ENCODE data around the gene RBM6.
A peak's percentile ranks its signal among the peaks of the same experiment; 100 is the strongest.
"Not testable (repeated sequence)": the region's sequence is repeated elsewhere in the genome, so short reads cannot be mapped to it uniquely, and the experiment has no call there.

The RBM6 gene

DNA sequence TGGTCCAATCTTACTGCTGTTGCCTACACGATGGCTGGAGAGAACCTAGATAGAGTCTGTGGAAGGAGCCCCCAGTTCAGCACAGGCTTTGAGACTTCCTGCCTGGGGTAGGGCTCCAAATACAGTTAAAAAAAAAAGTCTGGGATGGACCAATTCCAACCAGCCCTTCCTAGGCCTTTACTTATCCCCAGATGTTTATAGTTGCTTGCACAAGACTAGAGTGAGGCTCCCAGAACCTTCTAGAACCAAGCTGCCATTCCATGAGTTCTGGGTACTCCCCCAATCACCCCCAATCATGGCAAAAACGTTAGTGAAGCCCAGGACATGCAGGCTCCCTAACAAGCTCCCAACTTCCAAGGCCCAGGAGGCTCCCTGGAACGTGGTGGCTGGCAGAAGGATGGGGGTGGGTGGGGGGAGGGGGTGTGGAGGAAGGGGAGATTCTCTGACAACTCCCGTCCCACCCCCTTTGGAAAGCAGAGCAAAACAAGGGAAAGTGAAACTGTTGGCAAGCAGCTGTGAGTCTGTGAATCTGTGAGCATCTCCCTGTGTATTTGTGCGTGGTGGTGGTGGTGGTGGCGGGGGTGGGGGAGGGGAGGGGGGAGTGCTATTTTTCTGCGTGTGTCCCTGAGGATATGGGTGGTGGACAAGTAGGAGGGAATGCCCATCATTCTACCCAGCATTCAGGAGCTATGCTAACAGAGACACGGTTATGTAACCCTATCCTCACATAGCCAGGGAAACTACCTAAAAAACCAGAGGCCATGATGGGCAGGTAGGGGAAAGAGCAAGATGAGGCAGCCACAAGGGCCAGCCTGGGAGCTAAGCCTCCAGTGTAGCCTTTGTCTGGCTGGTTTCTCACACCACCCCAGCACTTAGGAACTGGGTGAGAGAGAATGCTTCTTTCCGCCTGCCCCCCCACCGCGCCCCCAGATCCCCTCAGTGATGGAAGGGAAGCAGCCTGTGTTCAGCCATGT lies 38.3 kb upstream of the RBM6 start:
- TF ChIP-seq, protein P1, sequence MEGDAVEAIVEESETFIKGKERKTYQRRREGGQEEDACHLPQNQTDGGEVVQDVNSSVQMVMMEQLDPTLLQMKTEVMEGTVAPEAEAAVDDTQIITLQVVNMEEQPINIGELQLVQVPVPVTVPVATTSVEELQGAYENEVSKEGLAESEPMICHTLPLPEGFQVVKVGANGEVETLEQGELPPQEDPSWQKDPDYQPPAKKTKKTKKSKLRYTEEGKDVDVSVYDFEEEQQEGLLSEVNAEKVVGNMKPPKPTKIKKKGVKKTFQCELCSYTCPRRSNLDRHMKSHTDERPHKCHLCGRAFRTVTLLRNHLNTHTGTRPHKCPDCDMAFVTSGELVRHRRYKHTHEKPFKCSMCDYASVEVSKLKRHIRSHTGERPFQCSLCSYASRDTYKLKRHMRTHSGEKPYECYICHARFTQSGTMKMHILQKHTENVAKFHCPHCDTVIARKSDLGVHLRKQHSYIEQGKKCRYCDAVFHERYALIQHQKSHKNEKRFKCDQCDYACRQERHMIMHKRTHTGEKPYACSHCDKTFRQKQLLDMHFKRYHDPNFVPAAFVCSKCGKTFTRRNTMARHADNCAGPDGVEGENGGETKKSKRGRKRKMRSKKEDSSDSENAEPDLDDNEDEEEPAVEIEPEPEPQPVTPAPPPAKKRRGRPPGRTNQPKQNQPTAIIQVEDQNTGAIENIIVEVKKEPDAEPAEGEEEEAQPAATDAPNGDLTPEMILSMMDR (IDR thresholded peaks at IDR 0.05; ENCODE audit: low read depth, low read length) = no peak
- H3K4me3 ChIP-seq (ENCODE audit: low read depth, low read length) = no peak overlapping the region

GRCh38 chr3:49902511-49903345 lies 37.2 kb upstream of the RBM6 start:
- TF ChIP-seq, protein P1 (IDR thresholded peaks at IDR 0.05; ENCODE audit: low read depth, low read length) = no peak
- no peak overlapping the region for H3K4me3 ChIP-seq (ENCODE audit: low read depth, low read length)

- TF ChIP-seq, protein P1 (IDR thresholded peaks at IDR 0.05; ENCODE audit: low read depth, low read length) = no peak
These were observed 36.2 kb upstream of the RBM6 start, which contains the start of gene MST1R for GRCh38 chr3:49903451-49904424. Gene MST1R (minus strand): TSS chr3:49903873. CDS start chr3:49903609, 264 bp downstream.

DNA sequence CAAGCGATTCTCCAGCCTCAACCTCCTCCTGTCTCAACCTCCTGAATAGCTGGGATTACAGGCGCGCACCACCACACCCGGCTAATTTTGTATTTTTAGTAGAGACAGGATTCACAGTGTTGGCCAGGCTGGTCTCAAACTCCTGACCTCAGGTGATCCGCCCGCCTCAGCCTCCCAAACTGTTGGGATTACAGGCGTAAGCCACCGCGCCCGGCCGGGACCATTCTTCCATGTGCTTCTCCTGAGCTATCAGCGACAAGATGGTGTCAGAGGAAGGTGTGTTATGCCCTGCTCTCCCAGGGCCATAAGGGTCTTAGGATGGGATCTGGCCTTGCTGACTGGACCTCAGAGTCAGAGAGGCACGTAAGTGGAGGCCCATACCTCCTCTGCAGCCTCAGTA lies 35.5 kb upstream of the RBM6 start:
- not testable (repeated sequence) for H3K4me3 ChIP-seq (ENCODE audit: low read depth, low read length)

More at GRCh38 chr3:49903451-49904424, 36.2 kb upstream of the RBM6 start, which contains the start of gene MST1R:
- H3K4me3 ChIP-seq (ENCODE audit: low read depth, low read length) = no peak within 1 kb of the TSS

- peak overlapping the region; percentile 20 for H3K4me3 ChIP-seq (ENCODE audit: low read depth, low read length)
- TF ChIP-seq, protein P1 (IDR thresholded peaks at IDR 0.05; ENCODE audit: low read depth, low read length) = peak; percentile 63
These were observed 33.7 kb upstream of the RBM6 start for GRCh38 chr3:49906073-49906743.

DNA sequence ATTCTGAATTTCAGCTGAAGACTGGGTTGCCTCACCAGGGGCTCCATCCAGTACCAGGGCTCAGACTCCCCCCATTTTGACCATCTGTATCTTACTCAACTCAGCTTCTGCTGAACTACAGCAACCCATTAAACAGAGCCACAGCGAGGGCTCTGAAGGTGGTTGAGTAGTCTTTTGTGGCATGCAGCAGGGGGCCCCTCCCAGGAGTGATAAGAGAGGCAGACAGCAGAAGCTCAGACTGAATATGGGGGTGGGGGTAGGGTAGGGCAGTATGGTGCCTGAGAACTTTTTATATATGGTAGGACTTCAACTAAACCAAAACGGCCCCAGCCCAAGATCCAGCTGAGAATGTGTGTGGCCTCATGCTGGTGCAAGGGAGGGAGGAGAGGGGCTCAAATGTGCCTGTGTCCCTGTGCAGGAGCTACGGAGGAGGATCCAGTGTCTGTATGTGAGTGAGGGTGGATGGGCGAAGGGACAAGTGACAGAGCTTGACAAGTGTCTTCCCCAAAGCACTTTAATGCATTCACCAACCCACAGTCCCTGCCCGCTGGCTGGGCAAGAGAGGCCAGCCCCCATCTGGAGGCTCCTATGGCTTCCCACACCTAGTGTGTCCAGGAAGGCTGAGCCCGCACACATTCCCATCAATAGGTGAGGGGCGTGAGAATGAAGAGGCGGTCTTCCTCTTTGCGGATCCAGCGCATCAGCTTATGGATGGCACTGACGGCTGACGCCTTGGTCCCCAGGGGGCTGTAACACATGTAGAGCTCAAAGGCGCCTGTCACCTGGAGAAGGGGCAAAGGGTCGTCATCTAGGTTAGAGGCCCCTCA lies 31.4 kb upstream of the RBM6 start:
- no peak overlapping the region for H3K4me3 ChIP-seq (ENCODE audit: low read depth, low read length)
- TF ChIP-seq, protein P1 (IDR thresholded peaks at IDR 0.05; ENCODE audit: low read depth, low read length) = no peak

Data from WI38 (cell line).